ENCODE results near the gene FBXW11. TPM values are rescaled to one million over a fixed set of nuclear protein-coding genes. Genes with fewer than 3 reads are reported as not detected.
A peak's percentile ranks its signal among the peaks of the same experiment; 100 is the strongest.

The FBXW11 gene
- total and polyA plus RNA-seq, 8 donors = 47.6 to 56.9 (median 54.4) TPM

DNA sequence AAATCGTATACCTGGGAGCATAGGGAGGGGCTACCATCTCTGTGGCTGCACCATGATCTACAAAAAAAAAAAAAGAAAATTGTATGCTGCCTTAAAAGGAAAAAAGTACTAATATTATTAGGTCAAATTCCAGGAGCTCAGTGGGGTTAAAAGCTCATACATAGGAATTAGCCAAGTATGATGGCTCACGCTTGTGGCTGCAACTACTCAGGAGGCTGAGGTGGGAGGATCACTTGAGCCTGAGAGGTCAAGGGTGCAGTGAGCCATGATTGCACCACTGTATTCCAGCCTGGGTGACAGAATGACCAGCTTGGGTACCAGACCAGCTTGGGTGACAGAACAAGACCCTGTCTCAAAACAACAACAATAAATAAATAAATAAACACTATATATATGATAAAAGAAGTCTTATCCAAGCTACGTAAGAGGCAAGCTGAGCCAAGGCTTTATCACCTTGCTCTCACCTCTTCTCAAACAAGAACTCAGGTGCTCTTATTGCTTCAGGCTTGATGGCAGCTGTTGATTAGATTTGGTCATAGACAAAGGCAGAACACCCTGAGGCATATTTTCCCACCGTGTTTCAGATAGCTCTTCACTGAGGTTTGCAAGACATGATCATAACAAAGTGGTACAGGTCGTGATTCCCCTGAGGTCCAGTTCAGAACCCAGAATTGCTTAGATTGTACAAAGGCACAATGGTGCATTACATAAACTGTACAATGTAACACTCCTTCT lies 3.3 kb upstream of the FBXW11 start:
- H3K4me3 ChIP-seq = no peak overlapping the region
- H3K27ac ChIP-seq = no peak overlapping the region
- ATAC-seq (no peak), DNase-seq (no peak)
- intact Hi-C loops (cut with DNase I) = no loop called here
- TF ChIP-seq, protein P1, sequence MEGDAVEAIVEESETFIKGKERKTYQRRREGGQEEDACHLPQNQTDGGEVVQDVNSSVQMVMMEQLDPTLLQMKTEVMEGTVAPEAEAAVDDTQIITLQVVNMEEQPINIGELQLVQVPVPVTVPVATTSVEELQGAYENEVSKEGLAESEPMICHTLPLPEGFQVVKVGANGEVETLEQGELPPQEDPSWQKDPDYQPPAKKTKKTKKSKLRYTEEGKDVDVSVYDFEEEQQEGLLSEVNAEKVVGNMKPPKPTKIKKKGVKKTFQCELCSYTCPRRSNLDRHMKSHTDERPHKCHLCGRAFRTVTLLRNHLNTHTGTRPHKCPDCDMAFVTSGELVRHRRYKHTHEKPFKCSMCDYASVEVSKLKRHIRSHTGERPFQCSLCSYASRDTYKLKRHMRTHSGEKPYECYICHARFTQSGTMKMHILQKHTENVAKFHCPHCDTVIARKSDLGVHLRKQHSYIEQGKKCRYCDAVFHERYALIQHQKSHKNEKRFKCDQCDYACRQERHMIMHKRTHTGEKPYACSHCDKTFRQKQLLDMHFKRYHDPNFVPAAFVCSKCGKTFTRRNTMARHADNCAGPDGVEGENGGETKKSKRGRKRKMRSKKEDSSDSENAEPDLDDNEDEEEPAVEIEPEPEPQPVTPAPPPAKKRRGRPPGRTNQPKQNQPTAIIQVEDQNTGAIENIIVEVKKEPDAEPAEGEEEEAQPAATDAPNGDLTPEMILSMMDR (IDR thresholded peaks at IDR 0.05) = no peak
- no peaks in the 10 kb centered on the region for H3K9me3 ChIP-seq
- H3K36me3 ChIP-seq = no peaks in the 10 kb centered on the region
- peaks cover 3 to 20% of the 10 kb centered on the region in 2 donors for H3K4me1 ChIP-seq
- no peaks in the 10 kb centered on the region for H3K27me3 ChIP-seq

DNA sequence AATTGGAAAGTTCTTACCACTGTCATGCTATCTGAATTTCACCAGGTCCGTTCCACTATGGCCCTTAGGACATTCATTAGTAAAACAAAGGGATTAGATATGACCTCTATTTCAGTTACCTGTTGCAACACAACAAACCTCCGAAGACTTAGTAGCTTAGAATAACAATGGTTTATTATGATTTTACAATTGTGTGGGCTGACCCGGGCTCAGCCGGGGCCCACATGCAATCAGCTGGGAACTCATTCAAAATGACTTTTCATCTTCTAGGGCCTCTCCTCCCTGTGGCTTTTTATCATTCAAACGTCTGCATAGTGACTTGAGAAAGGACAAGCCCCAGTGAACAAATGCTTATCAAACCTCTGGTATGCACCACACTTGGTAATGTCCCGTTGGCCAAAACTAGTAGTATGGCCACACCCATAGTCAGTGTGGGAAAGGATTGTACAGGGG lies 2.3 kb upstream of the FBXW11 start:
- H3K9me3 ChIP-seq = no peaks in the 10 kb centered on the region
- no peak for ATAC-seq
- no peaks in the 10 kb centered on the region for H3K27me3 ChIP-seq
- TF ChIP-seq, protein P1 (IDR thresholded peaks at IDR 0.05) = no peak
- H3K4me3 ChIP-seq = no peak overlapping the region
- H3K27ac ChIP-seq = no peak overlapping the region
- H3K4me1 ChIP-seq = peaks cover 11 to 30% of the 10 kb centered on the region in 2 donors
- DNase-seq = no peak
- intact Hi-C loops (cut with DNase I) = no loop called here
- no peaks in the 10 kb centered on the region for H3K36me3 ChIP-seq

DNA sequence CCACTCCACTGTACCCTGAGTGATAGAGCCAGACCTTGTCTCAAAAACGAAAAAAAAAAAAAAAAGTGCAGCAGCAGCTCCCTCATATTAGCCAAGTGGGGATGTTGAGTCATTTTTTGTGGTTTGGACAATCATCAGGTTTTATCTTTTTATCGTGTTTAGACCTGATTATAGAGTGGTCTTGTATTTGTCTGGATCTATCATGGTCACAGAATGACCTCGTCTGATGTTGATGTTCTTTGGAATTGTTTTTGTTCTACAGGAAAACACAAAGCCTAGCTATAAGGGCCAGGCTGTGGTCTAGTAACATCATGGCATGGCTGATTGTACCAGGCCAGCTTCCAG lies 1.6 kb upstream of the FBXW11 start:
- DNase-seq = no peak
- no peak for ATAC-seq
- Histone ChIP-seq H3K36me3 (no peaks in the 10 kb centered on the region), H3K4me1 (peaks cover 16 to 36% of the 10 kb centered on the region in 2 donors), H3K27me3 (no peaks in the 10 kb centered on the region), H3K4me3 (no peak overlapping the region), H3K9me3 (no peaks in the 10 kb centered on the region), H3K27ac (no peak overlapping the region)
- intact Hi-C loops (cut with DNase I) = no loop called here
- TF ChIP-seq, protein P1 (IDR thresholded peaks at IDR 0.05) = no peak

DNA sequence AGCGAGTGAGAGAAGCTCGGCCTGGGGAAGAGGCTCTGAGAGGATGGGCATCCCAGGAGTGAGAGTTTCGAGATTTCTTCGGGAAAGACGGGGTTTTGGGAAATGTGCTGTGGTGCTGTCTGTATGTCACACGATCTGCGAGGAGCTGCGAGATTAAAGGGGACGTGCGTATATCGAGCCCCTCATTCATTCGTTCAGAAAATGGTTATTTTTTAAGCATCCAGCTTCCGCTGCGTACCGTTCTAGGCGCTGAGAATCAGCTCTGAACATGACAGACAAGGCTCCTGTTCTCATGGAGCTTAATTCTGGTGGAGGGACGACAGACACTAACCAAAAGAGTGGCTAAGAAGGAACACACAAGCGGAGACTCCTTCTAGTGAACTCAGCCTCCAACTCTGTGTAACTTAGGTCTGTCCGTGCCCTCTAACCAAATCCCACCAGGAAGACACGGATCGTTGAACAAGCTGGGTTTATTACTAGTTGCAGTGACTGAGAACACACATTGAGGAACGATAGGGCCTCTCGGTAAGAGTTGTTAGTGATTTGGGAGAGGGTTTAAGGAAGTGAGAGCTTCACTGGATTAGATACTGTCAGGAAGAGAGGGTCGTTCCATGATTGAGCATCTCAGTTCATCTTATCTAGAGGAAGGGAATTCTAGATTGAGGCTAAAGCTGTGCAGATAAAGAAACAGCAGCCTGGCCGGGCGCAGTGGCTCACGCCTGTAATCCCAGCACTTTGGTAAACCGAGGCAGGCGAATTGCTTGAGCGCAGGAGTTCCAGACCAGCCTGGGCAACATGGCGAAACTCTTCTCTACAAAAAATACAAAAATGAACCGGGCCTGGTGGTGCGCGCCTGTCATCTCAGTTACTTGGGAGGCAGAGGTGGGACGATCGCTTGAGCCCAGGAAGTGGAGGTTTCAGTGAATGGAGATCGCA lies 1.0 kb upstream of the FBXW11 start:
- H3K4me3 ChIP-seq = peak overlapping the region; percentile 66 to 87
- ATAC-seq (peak; percentile 3), DNase-seq (no peak)
- H3K27me3 ChIP-seq = no peaks in the 10 kb centered on the region
- peaks cover 23 to 43% of the 10 kb centered on the region in 2 donors for H3K4me1 ChIP-seq
- peak overlapping the region; percentile 95 to 98 for H3K27ac ChIP-seq
- intact Hi-C loops (cut with DNase I) = no loop called here
- TF ChIP-seq, protein P1 (IDR thresholded peaks at IDR 0.05) = no peak
- no peaks in the 10 kb centered on the region for H3K36me3 ChIP-seq
- no peaks in the 10 kb centered on the region for H3K9me3 ChIP-seq

All from left lung (tissue), 10 donors.